Activated CD4-positive, alpha-beta T cell treated with anti-CD3 and anti-CD28 coated beads for 48 hours (primary cell): ENCODE data around the gene GABRG2.
"Not testable (repeated sequence)": the region's sequence is repeated elsewhere in the genome, so short reads cannot be mapped to it uniquely, and the experiment has no call there.

Experiments used
- DNase-seq: peaks from one replicate; pipeline ENCODE4 v3.0.0-alpha.2; 2020

Gene GABRG2

GRCh38 chr5:162067655-162068411 lies at the start of gene GABRG2:
Gene GABRG2 (plus strand): TSS chr5:162067773. CDS start chr5:162068000, 227 bp downstream.
- no peak for DNase-seq

- no peak for DNase-seq
Observed at GRCh38 chr5:162025312-162025711, 42.3 kb upstream of the GABRG2 start.

- no peak for DNase-seq
Observed at GRCh38 chr5:162026803-162027202, 40.8 kb upstream of the GABRG2 start.

- no peak for DNase-seq
Observed at GRCh38 chr5:162037431-162037830, 30.1 kb upstream of the GABRG2 start.

GRCh38 chr5:162047279-162047678 lies 20.3 kb upstream of the GABRG2 start:
- DNase-seq = no peak

GRCh38 chr5:162052676-162053075 lies 14.9 kb upstream of the GABRG2 start:
- no peak for DNase-seq

- DNase-seq = not testable (repeated sequence)
Observed at GRCh38 chr5:162055095-162055494, 12.5 kb upstream of the GABRG2 start.

GRCh38 chr5:162067162-162067561 lies 411 bp upstream of the GABRG2 start:
- DNase-seq = no peak

- peak; percentile 3 for DNase-seq
Observed at GRCh38 chr5:162068412-162068811, 839 bp downstream of the GABRG2 start.

- DNase-seq = no peak
Observed at GRCh38 chr5:162068936-162069335, 1.4 kb downstream of the GABRG2 start.

GRCh38 chr5:162078805-162079204 lies 11.2 kb downstream of the GABRG2 start:
- DNase-seq = no peak

GRCh38 chr5:162091336-162091735 lies 23.8 kb downstream of the GABRG2 start:
- no peak for DNase-seq

GRCh38 chr5:162096448-162096847 lies 28.9 kb downstream of the GABRG2 start:
- DNase-seq = no peak

- no peak for DNase-seq
Observed at GRCh38 chr5:162107591-162107990, 40.0 kb downstream of the GABRG2 start.

- no peak for DNase-seq
Observed at GRCh38 chr5:162119801-162120200, 52.2 kb downstream of the GABRG2 start.

- DNase-seq = no peak
Observed at GRCh38 chr5:162128117-162128516, 60.5 kb downstream of the GABRG2 start.

GRCh38 chr5:162132348-162132747 lies 64.8 kb downstream of the GABRG2 start:
- DNase-seq = no peak

- no peak for DNase-seq
Observed at GRCh38 chr5:162139190-162139589, 71.6 kb downstream of the GABRG2 start.

- no peak for DNase-seq
Observed at GRCh38 chr5:162154242-162154641, 86.7 kb downstream of the GABRG2 start.

GRCh38 chr5:162160401-162160800 lies 92.8 kb downstream of the GABRG2 start:
- no peak for DNase-seq

GRCh38 chr5:162163663-162164062 lies 96.1 kb downstream of the GABRG2 start:
- no peak for DNase-seq

GRCh38 chr5:162174358-162174974 lies 106.9 kb downstream of the GABRG2 start:
- no peak for DNase-seq

- no peak for DNase-seq
Observed at GRCh38 chr5:162187371-162187770, 119.8 kb downstream of the GABRG2 start.

- no peak for DNase-seq
Observed at GRCh38 chr5:162189719-162190118, 122.1 kb downstream of the GABRG2 start.

- no peak for DNase-seq
Observed at GRCh38 chr5:162193012-162193411, 125.4 kb downstream of the GABRG2 start.
